SK-N-SH treated with all-trans-retinoic acid at 6 μM for 48 hours (cell line): ENCODE data around the gene ARGLU1.
"Not testable (repeated sequence)": the region's sequence is repeated elsewhere in the genome, so short reads cannot be mapped to it uniquely, and the experiment has no call there.

ENCODE experiments used
- ATAC-seq: fragments of 200-7000 bp; cut with Tn5 transposase; 3 replicates; pipeline ENCODE4 v1.9.1; 2020; ENCODE audit warnings: mild to moderate bottlenecking, moderate library complexity
- ARNTL ChIP-seq: fragments of 450-650 bp; formaldehyde crosslinking; IDR thresholded peaks from 2 replicates; pipeline ENCODE4 v1.5.0; 2020; ENCODE audit warnings: low read depth, mild to moderate bottlenecking, moderate library complexity, borderline replicate concordance
- BACH2 ChIP-seq: fragments of 250-450 bp; sonication (Bioruptor Pico); IDR thresholded peaks from 2 replicates; pipeline ENCODE4 v1.9.0; 2021; ENCODE audit warnings: mild to moderate bottlenecking, borderline replicate concordance
- CREB5 ChIP-seq: fragments of 250-450 bp; sonication (Bioruptor Pico); IDR thresholded peaks from 2 replicates; pipeline ENCODE4 v1.5.1; 2020; ENCODE audit warnings: low read depth, mild to moderate bottlenecking, moderate library complexity
- CSDC2 ChIP-seq: fragments of 250-450 bp; sonication (Bioruptor Pico); IDR thresholded peaks from 2 replicates; pipeline ENCODE4 v1.5.0; 2020; ENCODE audit warnings: mild to moderate bottlenecking, moderate library complexity
- CSRNP3 ChIP-seq: fragments of 250-450 bp; sonication (Bioruptor Pico); IDR thresholded peaks from 2 replicates; pipeline ENCODE4 v1.5.1; 2021; ENCODE audit warnings: mild to moderate bottlenecking, moderate library complexity
- GLIS3 ChIP-seq: fragments of 250-450 bp; sonication (Bioruptor Pico); IDR thresholded peaks from 2 replicates; pipeline ENCODE4 v1.5.0; 2020; ENCODE audit warnings: mild to moderate bottlenecking, moderate library complexity
- PATZ1 ChIP-seq: fragments of 250-450 bp; sonication (Bioruptor Pico); IDR thresholded peaks from 2 replicates; pipeline ENCODE4 v1.8.0; 2020; ENCODE audit warnings: mild to moderate bottlenecking, moderate library complexity, borderline replicate concordance
- POU6F1 ChIP-seq: fragments of 250-450 bp; sonication (Bioruptor Pico); IDR thresholded peaks from 2 replicates; pipeline ENCODE4 v1.8.0; 2021; ENCODE audit warnings: low read depth, mild to moderate bottlenecking, moderate library complexity, borderline replicate concordance
- RARB ChIP-seq: fragments of 250-450 bp; sonication (Bioruptor Pico); IDR thresholded peaks from 2 replicates; pipeline ENCODE4 v1.8.0; 2021; ENCODE audit warnings: mild to moderate bottlenecking, moderate library complexity
- SNAI2 ChIP-seq: fragments of 250-450 bp; sonication (Bioruptor Pico); IDR thresholded peaks from 2 replicates; pipeline ENCODE4 v1.5.0; 2020; ENCODE audit warnings: mild to moderate bottlenecking, moderate library complexity
- TCF4 ChIP-seq: fragments of 250-450 bp; sonication (Bioruptor Pico); IDR thresholded peaks from 2 replicates; pipeline ENCODE4 v1.8.0; 2021; ENCODE audit warnings: mild to moderate bottlenecking, moderate library complexity, borderline replicate concordance
- TSHZ2 ChIP-seq: fragments of 250-450 bp; sonication (Bioruptor Pico); IDR thresholded peaks from 2 replicates; pipeline ENCODE4 v1.5.0; 2020; ENCODE audit warnings: mild to moderate bottlenecking, moderate library complexity
- ZC3H10 ChIP-seq: fragments of 250-450 bp; sonication (Bioruptor Pico); IDR thresholded peaks from 2 replicates; pipeline ENCODE4 v1.5.1; 2021; ENCODE audit warnings: mild to moderate bottlenecking, moderate library complexity
- ZFP30 ChIP-seq: fragments of 450-650 bp; formaldehyde crosslinking; IDR thresholded peaks from 2 replicates; pipeline ENCODE4 v1.5.0; 2022; ENCODE audit warnings: mild to moderate bottlenecking, moderate library complexity
- ZNF8 ChIP-seq: fragments of 450-650 bp; formaldehyde crosslinking; IDR thresholded peaks from 2 replicates; pipeline ENCODE4 v1.5.0; 2020; ENCODE audit warnings: mild to moderate bottlenecking, moderate library complexity

Gene ARGLU1

GRCh38 chr13:106601489-106601888, 33.6 kb upstream of the ARGLU1 start (continued):
- TF ChIP-seq TSHZ2 (no peak), ZNF8 (CRISPR knock-in tag) (no peak), GLIS3 (CRISPR knock-in tag) (no peak)

GRCh38 chr13:106600798-106601135, 32.8 kb upstream of the ARGLU1 start:
- not testable (repeated sequence) for ATAC-seq

GRCh38 chr13:106599875-106600797, 32.2 kb upstream of the ARGLU1 start:
- TF ChIP-seq ZC3H10 (CRISPR knock-in tag) (no peak), PATZ1 (no peak), CSRNP3 (no peak), POU6F1 (no peak), SNAI2 (CRISPR knock-in tag) (no peak), CREB5 (no peak), BACH2 (CRISPR knock-in tag) (no peak), CSDC2 (CRISPR knock-in tag) (no peak), ZFP30 (no peak), ARNTL (no peak), TSHZ2 (no peak), ZNF8 (CRISPR knock-in tag) (no peak)
- ATAC-seq = no peak

- ATAC-seq = no peak
These were observed 29.9 kb upstream of the ARGLU1 start for GRCh38 chr13:106597749-106598395.

More at GRCh38 chr13:106597749-106598395, 29.9 kb upstream of the ARGLU1 start:
- TF ChIP-seq ZFP30 (no peak), CSDC2 (CRISPR knock-in tag) (no peak), RARB (CRISPR knock-in tag) (no peak), SNAI2 (CRISPR knock-in tag) (no peak), TCF4 (CRISPR knock-in tag) (no peak), ARNTL (no peak), BACH2 (CRISPR knock-in tag) (no peak), POU6F1 (no peak), PATZ1 (no peak)
